CD14-positive monocyte (primary cell): ENCODE results near the gene DNAJC27. TPM values are rescaled to one million over a fixed set of nuclear protein-coding genes. Genes with fewer than 3 reads are reported as not detected.

Experiments used
- DNase-seq, 3 donors: peaks; one replicate each; pipeline ENCODE4 v3.0.0-alpha.2; 2011 to 2022
- H2AFZ ChIP-seq: 2 replicates; pipeline ENCODE4 v1.6.0; 2012; ENCODE audit warnings: mild to moderate bottlenecking, low read depth, low read length, inconsistent platforms; ENCODE audit not compliant: insufficient read depth, poor library complexity, severe bottlenecking
- H3K27ac ChIP-seq, 2 donors: 1 replicate in 1 of 2; 2 replicates in 1 of 2; pipeline ENCODE4 v1.5.1; 2012 to 2013; ENCODE audit warnings: low read length in 2 of 2, control low read depth in 1 of 2, inconsistent platforms in 1 of 2, low read depth in 1 of 2, mild to moderate bottlenecking in 1 of 2
- H3K27me3 ChIP-seq, 2 donors: one replicate each; pipeline versions ENCODE4 v1.6.0 to v1.6.1; 2011 to 2013; ENCODE audit warnings: low read length in 2 of 2; ENCODE audit not compliant: control insufficient read depth in 2 of 2, insufficient read depth in 2 of 2
- H3K36me3 ChIP-seq, 2 donors: replicated peaks in 1 of 2; 1 replicate in 1 of 2; 2 replicates in 1 of 2; pipeline versions ENCODE4 v1.5.1 to v1.6.1; 2012 to 2013; ENCODE audit warnings: low read length in 2 of 2, control low read depth in 1 of 2, inconsistent platforms in 1 of 2, mild to moderate bottlenecking in 1 of 2; ENCODE audit not compliant: insufficient read depth in 2 of 2, control insufficient read depth in 1 of 2
- H3K4me1 ChIP-seq, 2 donors: 1 replicate in 1 of 2; 2 replicates in 1 of 2; pipeline versions ENCODE4 v1.5.1 to v1.6.1; 2012 to 2013; ENCODE audit warnings: low read length in 2 of 2, control low read depth in 1 of 2, inconsistent platforms in 1 of 2, mild to moderate bottlenecking in 1 of 2, moderate library complexity in 1 of 2; ENCODE audit not compliant: insufficient read depth in 2 of 2, control insufficient read depth in 1 of 2
- H3K4me2 ChIP-seq: replicated peaks from 2 replicates; pipeline ENCODE3; 2012; ENCODE audit warnings: low read length, moderate library complexity, mild to moderate bottlenecking; ENCODE audit not compliant: poor library complexity, severe bottlenecking; ENCODE audit errors: extremely low read depth
- H3K4me3 ChIP-seq, 3 experiments: fragments of 200-600 bp in 1 of 3; sonication (generic) in 1 of 3; replicated peaks in 1 of 3; 1 replicate in 2 of 3; 2 replicates in 1 of 3; pipeline ENCODE4 v1.5.1; 2011 to 2013; ENCODE audit warnings: low read length in 3 of 3, mild to moderate bottlenecking in 3 of 3, control low read depth in 2 of 3, low read depth in 2 of 3, inconsistent platforms in 1 of 3, moderate library complexity in 1 of 3
- H3K79me2 ChIP-seq: 2 replicates; pipeline ENCODE4 v1.6.0; 2012; ENCODE audit warnings: mild to moderate bottlenecking, control low read depth, inconsistent platforms, low read length, moderate library complexity; ENCODE audit not compliant: insufficient read depth
- H3K9ac ChIP-seq: 2 replicates; pipeline ENCODE4 v1.6.0; 2017; ENCODE audit warnings: low read length, mild to moderate bottlenecking; ENCODE audit not compliant: insufficient read depth, poor library complexity, severe bottlenecking
- H3K9me3 ChIP-seq, 2 donors: replicated peaks in 1 of 2; 1 replicate in 1 of 2; 2 replicates in 1 of 2; pipeline versions ENCODE4 v1.5.1 to v1.6.1; 2012 to 2013; ENCODE audit warnings: low read length in 2 of 2, control low read depth in 1 of 2; ENCODE audit not compliant: control insufficient read depth in 1 of 2, insufficient read depth in 1 of 2
- H4K20me1 ChIP-seq: 2 replicates; pipeline ENCODE4 v1.6.0; 2012; ENCODE audit warnings: mild to moderate bottlenecking, low read length, control low read depth, moderate library complexity; ENCODE audit not compliant: insufficient read depth
- H3K27ac Mint-ChIP-seq, 7 donors: one replicate each; pipeline ENCODE4 v1.8.0; 2020; ENCODE audit warnings: mild to moderate bottlenecking in 7 of 7, mixed read lengths in 7 of 7, moderate library complexity in 6 of 7, inconsistent platforms in 2 of 7
- H3K27me3 Mint-ChIP-seq, 3 donors: one replicate each; pipeline ENCODE4 v1.8.0; 2021 to 2022; ENCODE audit warnings: low read depth in 3 of 3, mild to moderate bottlenecking in 3 of 3, mixed read lengths in 3 of 3, moderate library complexity in 3 of 3, inconsistent platforms in 1 of 3
- H3K36me3 Mint-ChIP-seq, 2 donors: one replicate each; pipeline ENCODE4 v1.8.0; 2020; ENCODE audit warnings: mixed read lengths in 2 of 2, inconsistent platforms in 1 of 2, mild to moderate bottlenecking in 1 of 2
- H3K4me1 Mint-ChIP-seq: one replicate; pipeline ENCODE4 v1.8.0; 2020; ENCODE audit warnings: mild to moderate bottlenecking, mixed read lengths
- H3K4me3 Mint-ChIP-seq, 2 donors: one replicate each; pipeline ENCODE4 v1.8.0; 2020; ENCODE audit warnings: mild to moderate bottlenecking in 2 of 2, mixed read lengths in 2 of 2, moderate library complexity in 1 of 2
- H3K9me3 Mint-ChIP-seq, 7 donors: one replicate each; pipeline ENCODE4 v1.8.0; 2020 to 2022; ENCODE audit warnings: mixed read lengths in 7 of 7, mild to moderate bottlenecking in 6 of 7, moderate library complexity in 6 of 7, inconsistent platforms in 2 of 7
- CTCF ChIP-seq: fragments of 200-600 bp; IDR thresholded peaks from one replicate; pipeline ENCODE4 v1.8.0; 2022; ENCODE audit warnings: antibody characterized with exemption, mild to moderate bottlenecking
- WGBS: methylation state at CpG from one replicate; pipeline ENCODE4 v1.1.5; 2013; ENCODE audit warnings: missing lambda C conversion rate; ENCODE audit not compliant: insufficient coverage; 5-methylcytosine and 5-hydroxymethylcytosine counted together
- intact Hi-C, 2 donors: fragments of 100-400 bp; cut with micrococcal nuclease; formaldehyde crosslinking; loops; one replicate each; pipeline versions ENCODE4 v1.15.0 to v1.15.1; 2023
- polyA plus RNA-seq, 3 donors: library from polyadenylated mRNA; depleted of rRNA in 1 of 3; unstranded in 2 of 3; stranded (reverse) in 1 of 3; fragments of 300-500 nt in 2 of 3; fragments of >200 nt in 1 of 3; fragmentation: Illumina TruSeq in 2 of 3; gene quantifications; 1 replicate in 2 of 3; 2 replicates in 1 of 3; pipeline ENCODE4 v1.2.3, GENCODE V29; 2012 to 2021

The DNAJC27 gene
- polyA plus RNA-seq, 3 donors, result 0.86 to 2.8 (median 2.2) TPM

GRCh38 chr2:25001325-25001637, 29.5 kb upstream of the DNAJC27 start:
- intact Hi-C loops, result no loop called here
- Mint-ChIP-seq H3K9me3 (no peaks in the 10 kb centered on the region), H3K4me3 (no peak overlapping the region), H3K27ac (peak overlapping the region in 1 of 7 donors; percentile 33), H3K36me3 (no peaks in the 10 kb centered on the region), H3K27me3 (peaks cover 0 to 2% (median 1%) of the 10 kb centered on the region in 3 donors), H3K4me1 (no peaks in the 10 kb centered on the region)
- Histone ChIP-seq H3K4me1 (no peaks in the 10 kb centered on the region), H2AFZ (no peak overlapping the region), H3K9ac (no peak overlapping the region), H3K36me3 (no peaks in the 10 kb centered on the region), H3K9me3 (no peaks in the 10 kb centered on the region), H4K20me1 (no peaks in the 10 kb centered on the region), H3K79me2 (no peaks in the 10 kb centered on the region), H3K27me3 (no peaks in the 10 kb centered on the region), H3K27ac (no peak overlapping the region), H3K4me2 (no peak overlapping the region), H3K4me3 (no peak overlapping the region)
- TF ChIP-seq CTCF, result no peak
- no peak for DNase-seq
- 91% methylated on average over 5 of the region's 7 CpGs for WGBS

- no peak overlapping the region for H2AFZ ChIP-seq
These were observed 29.0 kb upstream of the DNAJC27 start for GRCh38 chr2:25000503-25001324.

More at GRCh38 chr2:25000503-25001324, 29.0 kb upstream of the DNAJC27 start:
- peaks cover 0 to 2% (median 0%) of the 10 kb centered on the region in 7 donors for H3K9me3 Mint-ChIP-seq
- Histone ChIP-seq H3K79me2 (no peaks in the 10 kb centered on the region), H3K27ac (no peak overlapping the region), H3K4me2 (no peak overlapping the region), H3K9ac (no peak overlapping the region), H3K27me3 (no peaks in the 10 kb centered on the region), H4K20me1 (no peaks in the 10 kb centered on the region), H3K36me3 (no peaks in the 10 kb centered on the region), H3K4me1 (no peaks in the 10 kb centered on the region), H3K9me3 (no peaks in the 10 kb centered on the region), H3K4me3 (no peak overlapping the region)
- 93% methylated on average over 6 of the region's 6 CpGs for WGBS
- no peak overlapping the region for H3K4me3 Mint-ChIP-seq
- intact Hi-C loops, result no loop called here
- no peak overlapping the region for H3K27ac Mint-ChIP-seq
- H3K36me3 Mint-ChIP-seq, result no peaks in the 10 kb centered on the region
- peaks cover 1 to 3% (median 2%) of the 10 kb centered on the region in 3 donors for H3K27me3 Mint-ChIP-seq
- TF ChIP-seq CTCF, result no peak
- DNase-seq, result no peak
- no peaks in the 10 kb centered on the region for H3K4me1 Mint-ChIP-seq
